Stimulated activated CD8-positive, alpha-beta memory T cell treated with anti-CD3 and anti-CD28 coated beads, Interleukin-4, amount 100 ng/mL, for 48 hours (primary cell): Measurements from ENCODE around the gene PLEKHD1.

Experiments used
- DNase-seq: peaks from one replicate; pipeline ENCODE4 v3.0.0-alpha.2; 2020

Gene PLEKHD1

DNA sequence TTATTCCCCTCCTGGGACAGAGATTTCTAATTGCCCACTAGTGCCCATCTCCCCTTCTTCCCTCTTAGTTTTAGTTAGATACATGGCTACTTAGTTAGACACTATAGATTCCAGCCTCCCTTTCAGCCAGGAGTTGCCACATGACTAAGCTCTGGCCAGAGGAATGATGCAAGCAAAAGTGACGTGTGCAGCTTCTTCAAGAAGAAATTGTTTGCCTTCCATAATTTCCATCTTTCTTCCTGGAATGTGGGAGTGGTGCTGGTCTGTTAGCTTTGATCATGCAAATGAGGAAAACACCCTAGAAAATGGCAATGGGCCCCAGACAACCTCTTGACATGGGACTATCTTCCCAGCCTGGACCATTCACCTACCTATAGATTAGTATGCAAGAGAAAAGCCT, 68.7 kb downstream of the PLEKHD1 start:
- DNase-seq, result no peak

DNA sequence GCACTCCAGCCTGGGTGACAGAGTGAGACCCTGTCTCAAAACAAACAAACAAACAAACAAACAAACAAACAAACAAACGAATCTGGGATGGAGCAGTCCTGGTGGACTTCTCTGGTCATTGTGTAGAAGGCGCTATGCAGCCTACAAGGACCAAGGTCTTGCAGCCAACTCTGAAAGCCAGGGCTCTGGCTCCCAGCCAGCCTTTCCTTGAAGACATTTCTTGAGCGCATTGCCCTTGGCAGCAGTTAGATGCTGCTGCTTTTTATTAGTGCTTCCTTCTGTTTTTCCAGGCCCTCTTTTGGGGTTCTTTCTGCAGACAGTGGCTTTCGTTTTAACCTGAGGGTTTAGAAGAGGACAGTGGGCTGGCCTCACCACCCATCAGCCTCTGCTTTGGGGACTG, 70.0 kb downstream of the PLEKHD1 start:
- no peak for DNase-seq

DNA sequence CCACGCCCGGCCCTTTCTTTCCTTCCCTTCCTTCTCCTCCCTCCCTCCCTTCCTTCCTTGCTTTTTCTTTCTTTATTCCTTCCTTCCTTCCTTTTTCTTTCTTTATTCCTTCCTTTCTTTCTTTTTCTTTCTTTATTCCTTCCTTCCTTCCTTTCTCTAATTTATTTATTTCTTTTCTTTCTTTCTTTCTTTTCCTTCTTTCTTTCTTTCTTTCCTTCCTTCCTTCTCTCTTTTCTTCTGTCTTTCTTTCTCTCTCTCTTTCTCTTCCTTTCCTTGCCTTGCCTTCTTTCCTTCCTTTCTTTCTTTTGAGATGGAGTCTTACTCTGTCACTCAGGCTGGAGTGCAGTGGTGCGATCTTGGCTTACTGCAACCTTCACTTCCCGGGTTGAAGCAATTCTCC, 74.2 kb downstream of the PLEKHD1 start:
- no peak for DNase-seq

DNA sequence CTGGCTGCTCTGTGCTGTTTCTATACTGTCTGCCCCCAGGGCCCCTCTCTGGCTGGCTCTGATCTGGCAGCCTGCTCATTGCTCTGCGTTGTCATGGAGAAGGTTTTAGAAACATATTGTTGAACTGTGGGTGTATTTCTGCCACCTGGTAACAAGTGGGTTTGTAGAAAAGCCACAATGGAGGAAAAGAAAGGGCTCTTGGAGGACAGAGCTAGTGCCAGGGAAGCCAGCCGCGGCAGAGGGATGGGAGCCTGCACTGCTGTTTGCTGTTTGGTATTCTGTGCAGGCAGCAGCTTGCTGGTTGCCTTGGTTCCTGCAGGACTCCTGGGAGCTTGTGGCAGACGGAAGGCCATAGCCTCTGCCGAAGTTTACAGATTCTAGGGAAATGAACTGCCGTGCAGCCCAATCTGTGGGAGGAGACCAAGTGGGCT, 75.1 kb downstream of the PLEKHD1 start:
- no peak for DNase-seq

DNA sequence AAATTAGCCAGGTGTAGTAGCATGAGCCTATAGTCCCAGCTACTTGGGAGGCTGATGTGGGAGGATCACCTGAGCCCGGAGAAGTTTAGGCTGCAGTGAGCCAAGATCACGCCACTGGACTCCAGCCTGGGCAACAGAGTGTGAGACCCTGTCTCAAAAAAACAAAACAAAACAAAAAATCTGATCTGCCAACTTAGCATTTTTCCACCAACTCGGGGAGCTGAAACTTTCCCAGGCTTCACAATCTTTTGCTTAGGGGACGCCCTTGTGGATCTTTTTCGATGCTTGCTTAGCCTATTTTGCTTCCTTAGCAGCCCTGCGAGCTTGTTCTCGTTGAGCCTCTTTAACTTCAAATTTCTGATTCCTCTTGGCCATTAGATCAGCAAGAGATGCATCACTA, 76.3 kb downstream of the PLEKHD1 start:
- DNase-seq, result no peak

DNA sequence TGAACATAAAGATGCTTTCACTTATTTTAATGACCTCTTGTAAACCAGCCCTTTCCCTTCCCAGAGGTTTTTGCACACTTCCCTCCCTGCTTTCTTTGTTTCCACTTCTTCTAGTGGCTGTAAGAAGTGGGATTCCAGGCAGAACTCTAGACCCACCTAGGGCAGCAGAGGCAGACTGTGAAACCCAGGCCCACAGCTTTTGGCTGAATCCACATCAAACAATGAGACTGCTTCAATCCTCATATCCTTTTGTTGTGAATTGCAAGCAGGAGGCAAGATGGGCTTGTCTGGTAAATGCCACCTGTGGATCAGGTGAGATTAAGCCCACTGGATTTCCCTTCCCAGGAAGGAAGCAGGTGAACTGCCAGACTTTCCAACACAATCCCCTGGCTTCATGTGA, 77.4 kb downstream of the PLEKHD1 start:
- DNase-seq, result no peak

DNA sequence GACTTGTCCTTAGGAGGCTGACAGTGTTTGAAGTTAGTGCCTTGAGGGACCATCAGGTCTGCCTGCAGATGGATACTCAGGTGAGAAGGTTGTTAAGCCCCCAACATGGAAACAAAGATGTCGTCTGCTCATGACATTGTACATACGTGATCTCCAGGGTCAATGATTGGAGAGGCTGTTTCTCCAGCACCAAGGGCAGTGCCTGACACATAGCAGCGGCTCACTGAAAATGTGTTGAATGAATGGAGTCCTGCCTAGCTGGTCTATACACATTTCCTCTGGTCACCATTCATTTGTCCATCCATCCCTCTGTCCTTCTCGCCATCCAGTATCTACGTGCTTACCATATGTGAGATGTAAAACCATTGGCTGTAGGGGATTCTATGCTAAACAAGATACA, 83.0 kb downstream of the PLEKHD1 start:
- DNase-seq, result no peak

DNA sequence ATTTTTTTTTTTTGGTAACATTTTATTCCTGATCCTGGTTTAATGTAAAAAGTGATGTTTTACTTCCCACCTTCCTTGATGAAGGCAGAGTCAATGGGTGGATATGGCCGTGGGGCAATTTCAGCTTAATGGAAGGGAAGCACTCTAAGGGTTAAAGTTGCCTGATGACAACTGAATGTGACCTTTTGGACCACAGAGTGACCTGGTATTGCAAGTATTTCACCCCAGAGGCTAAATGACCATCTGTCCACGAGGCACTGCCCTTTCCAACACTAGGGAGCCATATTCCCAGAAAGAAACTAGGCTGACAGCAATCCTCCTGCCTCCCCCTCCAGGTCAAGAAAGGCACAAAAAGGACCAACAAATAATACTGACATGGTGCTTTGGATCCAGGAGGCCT, 85.3 kb downstream of the PLEKHD1 start:
- no peak for DNase-seq

DNA sequence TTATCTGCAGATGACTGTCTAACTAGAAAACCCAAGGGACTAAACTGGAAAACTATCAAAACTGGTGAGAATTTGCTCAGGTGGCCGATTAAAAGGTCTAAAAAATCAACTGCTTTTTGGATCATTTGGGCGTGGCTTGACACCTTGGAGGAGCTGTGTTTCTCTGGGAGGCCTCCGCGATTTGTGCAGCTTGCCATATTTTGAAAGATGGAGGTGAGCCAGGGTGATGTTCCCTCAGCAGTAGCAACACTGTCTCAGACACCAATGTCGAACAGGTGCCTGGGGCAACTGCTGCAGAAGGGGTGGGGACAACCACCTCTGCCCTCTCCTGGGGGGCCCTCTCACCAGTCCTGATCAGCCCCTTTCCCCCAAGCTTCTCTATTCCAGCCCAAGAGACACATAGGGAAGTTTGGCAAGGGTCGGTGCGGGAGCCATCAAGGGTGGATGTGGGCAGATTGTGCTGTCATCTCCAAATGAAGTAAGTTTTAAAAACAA, 86.4 kb downstream of the PLEKHD1 start:
- DNase-seq, result no peak

DNA sequence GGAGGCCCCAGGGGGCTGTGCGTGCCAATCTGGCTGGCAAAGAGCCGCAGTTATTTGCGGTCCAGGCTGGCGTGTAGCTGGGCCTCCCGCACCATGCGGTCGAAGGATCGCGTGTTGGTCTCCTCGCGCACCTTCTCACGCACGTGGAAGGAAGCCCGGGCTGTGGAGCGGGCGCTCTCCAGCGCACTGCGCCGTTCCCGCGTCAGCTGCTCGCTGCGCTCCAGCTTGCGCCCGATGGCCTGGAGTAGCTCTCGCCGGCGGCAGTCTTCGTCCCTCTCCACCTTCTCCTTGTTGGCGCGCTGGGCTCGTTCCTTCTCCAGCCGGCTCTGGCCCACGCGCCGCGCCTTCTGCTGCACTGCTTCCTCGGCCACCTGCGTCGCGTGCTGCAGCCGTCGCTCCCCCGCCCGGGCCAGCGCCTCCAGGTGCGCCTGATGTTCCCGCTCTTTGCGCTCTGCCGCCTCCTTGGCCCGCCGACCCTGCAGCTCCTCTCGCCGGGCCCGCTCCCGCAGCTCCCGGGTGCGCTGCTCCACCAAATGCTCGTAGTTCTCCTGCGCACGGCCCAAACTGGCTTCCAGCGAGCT, 87.0 kb downstream of the PLEKHD1 start:
- DNase-seq, result no peak

DNA sequence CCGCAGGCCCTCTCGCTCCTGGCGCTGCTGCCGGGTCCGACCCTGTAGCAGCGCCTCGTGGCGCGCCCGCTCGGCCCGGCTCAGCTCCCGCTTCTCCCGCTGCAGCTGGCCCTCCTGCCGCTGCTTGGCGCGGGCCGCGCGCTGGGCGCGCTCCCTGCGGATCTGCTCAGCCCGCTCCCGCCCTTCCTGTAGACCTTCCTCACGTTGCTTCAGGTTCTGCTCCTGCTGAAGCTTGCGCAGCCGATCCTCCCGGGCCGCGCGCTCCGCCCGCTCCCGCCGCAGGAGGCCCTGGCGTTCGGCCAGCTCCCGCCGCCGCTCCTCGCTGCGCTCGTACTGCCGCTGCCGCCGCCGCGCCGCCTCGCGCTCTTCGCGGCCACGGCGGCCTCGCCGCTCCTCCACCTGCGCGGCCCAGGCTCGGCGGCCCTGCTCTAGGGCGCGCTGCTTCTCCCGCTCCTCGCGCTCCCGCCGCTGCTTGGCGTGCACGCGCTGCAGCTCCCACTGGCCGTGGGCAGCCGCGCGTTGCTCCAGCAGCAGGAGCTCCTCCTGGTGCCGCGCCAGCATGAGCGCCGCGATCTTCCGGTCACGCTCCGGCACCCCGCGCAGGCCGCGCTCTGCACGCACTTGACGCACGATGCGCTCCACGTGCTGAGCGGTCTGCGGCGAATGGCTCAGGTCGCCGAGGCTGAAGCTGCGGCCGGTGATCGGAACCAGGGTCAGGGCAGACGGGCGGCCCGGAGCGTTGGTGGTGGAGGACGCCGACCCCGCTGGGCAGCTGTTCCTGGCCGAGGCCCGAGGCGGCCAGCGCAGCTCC, 87.7 kb downstream of the PLEKHD1 start:
- DNase-seq, result no peak

DNA sequence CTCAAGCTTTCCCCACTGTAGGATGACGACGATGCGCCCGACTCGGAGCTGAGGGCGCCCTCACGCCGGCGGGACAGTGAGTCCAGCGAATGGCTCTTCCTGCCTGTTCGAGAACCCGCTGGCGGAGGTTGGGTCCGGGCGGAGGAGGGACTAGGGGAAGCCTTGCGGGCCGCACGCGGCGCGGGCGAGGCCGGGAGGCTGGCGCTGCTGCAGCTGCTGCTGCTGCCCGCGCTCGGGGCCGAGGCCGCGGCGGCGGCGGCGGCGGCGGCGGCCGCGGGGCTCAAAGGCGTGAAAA, 88.3 kb downstream of the PLEKHD1 start:
- no peak for DNase-seq

DNA sequence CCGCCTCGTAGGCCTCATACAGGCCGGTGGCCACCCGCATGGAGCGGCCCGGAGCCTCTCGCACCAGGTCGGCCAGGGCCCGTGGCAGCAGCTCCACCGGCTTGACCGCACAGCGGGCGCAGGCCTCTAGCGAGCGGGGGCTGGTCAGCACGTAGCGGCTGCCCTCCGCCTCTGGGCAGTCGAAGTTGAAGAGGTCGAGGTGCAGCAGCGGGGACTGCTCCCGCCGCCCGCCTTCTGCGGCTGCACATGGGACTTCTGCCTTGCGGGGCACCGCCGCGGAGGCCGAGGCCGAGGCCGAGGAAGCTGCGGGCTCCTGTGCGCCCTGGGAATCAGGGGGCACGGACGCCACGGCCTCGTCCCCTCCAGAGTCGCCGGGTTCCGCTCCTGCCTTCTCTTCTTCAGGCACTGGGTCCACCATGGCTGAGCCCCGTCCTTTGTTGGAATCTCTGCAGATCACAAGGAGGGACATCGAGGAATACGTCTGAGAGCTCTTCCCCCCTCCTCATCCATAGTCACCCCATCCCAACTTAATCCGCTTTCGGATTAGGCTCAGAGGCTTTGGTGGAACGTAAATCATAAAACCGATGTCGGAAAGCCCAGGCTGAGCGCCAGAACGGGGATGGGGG, 88.8 kb downstream of the PLEKHD1 start:
- no peak for DNase-seq

DNA sequence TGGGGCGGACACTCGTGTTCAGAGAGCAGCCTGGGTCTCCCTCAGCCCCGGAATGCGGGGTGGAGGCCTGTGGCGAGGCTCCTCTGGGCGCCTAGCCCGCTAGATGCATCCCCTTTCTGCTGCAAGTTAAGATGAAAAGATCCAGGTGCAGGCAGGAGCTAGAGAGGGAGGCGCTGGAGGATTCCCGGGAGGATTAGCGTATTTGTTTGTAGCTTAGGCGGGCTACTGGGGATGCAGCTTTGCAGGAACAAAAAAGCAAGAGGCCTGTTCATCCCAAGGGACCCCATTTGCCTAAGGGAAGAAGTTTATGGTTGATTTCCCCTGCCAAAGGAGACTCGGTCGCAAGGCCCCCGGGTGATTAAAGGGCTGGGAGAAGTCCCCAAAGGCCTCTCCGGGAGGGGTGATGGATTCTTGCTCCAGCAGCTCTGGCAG, 89.3 kb downstream of the PLEKHD1 start:
- no peak for DNase-seq

DNA sequence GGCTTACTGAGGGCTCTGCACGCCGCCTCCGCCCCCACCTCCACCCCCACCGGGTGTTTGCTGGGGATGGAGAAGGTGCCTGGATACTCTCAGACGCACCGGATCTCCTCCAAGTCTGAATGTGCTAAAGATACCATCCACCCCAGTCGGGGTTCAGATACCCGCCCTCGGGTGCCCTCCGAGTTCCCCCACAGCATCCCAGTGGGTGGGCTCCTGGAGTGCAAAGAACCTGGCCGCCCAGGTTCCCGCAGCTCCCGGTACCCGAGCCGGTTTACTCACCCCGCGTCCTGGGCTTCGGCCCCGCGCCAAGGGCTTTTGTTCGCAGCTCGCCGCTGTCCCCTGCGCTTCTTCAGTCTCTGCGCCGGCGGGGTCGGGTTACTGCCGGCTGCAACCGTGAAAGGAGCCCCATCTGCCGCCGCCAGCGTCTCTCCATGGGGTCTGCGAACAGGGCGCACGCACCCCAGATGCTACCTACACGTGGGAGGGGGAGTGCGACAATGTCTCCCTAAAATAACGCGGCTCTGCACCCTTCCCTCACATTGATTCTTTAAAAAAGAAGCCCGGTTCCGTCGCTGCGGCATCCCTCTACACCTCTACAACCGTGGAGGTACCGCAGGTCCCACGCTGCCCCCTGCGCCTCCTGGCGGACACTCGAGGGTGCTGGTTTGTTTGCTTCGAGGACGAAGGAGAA, 89.9 kb downstream of the PLEKHD1 start, which contains the start of gene CCDC177:
Gene CCDC177 (minus strand): TSS at position 609 of the 691 bp plus-strand sequence. CDS start 1,249 bp downstream, outside the sequence.
- peak; percentile 89 for DNase-seq

DNA sequence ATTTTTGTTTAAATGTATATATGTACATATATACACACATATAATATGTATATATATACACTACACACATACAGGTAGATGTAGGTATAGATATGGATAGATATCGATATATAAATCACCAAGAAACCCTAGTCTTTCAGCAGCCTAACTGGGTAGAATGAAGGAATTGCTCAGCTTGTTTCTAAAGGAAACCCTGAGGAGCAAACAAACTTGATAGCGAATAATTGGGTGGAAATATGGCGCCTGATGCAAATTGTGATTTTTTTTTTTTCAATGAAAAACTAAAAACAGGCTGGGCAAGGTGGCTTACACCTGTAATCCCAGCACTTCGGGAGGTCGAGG, 90.4 kb downstream of the PLEKHD1 start:
- DNase-seq, result no peak

DNA sequence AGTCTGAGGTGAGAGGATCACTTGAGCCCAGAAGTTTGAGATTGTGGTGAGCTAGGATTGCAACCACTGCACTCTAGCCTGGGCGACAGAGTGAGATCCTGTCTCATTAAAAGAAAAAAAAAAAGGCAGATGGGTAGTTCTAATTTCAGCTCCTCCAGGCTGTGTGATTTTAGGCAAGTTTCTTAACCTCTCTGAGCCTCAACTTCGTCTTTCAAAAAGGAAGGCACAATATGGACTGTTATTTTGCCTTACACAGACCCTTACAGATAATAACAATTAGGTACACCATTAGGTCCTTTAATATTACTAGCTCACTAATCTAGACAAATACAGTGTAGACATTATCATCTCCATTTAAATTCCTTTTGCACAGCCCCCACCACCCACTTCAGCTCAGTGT, 94.9 kb downstream of the PLEKHD1 start:
- no peak for DNase-seq

DNA sequence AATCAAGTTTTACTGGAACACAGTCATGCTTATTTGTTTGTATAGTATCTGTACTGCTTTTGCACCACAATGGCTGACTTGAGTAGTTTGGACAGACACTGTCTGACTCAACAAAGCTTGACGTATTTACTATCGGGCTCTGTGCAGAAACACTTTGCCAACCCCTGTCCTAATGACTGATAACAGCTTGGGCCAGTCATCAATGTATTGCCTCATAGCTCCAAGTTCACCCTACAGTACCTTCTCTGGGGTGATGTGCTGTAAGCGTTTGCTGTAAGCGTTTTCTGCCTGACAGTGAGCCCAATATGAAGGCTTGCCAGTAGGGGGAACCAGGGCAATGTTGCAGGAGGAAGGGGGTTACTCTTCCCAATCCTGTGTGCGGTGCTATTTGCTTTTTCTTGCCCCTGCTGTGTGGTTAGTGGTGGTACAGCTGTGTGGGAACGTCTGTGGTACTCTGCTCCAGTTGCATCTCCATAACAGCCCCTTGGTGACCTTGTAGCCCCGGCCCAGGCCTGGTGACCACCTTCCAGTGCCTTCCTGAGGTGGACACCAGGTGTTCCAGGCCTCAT, 95.6 kb downstream of the PLEKHD1 start:
- no peak for DNase-seq
